Fibroblast of the aortic adventitia (primary cell): Measurements from ENCODE around the gene ACTR1B. TPM values are rescaled to one million over a fixed set of nuclear protein-coding genes. Genes with fewer than 3 reads are reported as not detected.

Experiments
- DNase-seq: peaks from one replicate; pipeline ENCODE4 v3.0.0-alpha.2; 2010; ENCODE audit warnings: low read depth
- H3K4me3 ChIP-seq: 2 replicates; pipeline ENCODE4 v1.5.1; 2011; ENCODE audit warnings: low read depth, mild to moderate bottlenecking, control low read depth, low read length, moderate library complexity
- total RNA-seq: library from RNA; depleted of rRNA; stranded (reverse); fragments of >200 nt; gene quantifications from 2 replicates; pipeline ENCODE4 v1.2.3, GENCODE V29; 2012; ENCODE audit warnings: low replicate concordance
- TF ChIP-seq, protein P1 (sequence below): IDR thresholded peaks from 2 replicates; pipeline ENCODE4 v1.5.1; 2011; ENCODE audit warnings: mild to moderate bottlenecking, low read length, control low read depth, inconsistent platforms; ENCODE audit not compliant: insufficient read depth

ACTR1B gene
- total RNA-seq, 1 donor, result 44.6 TPM

- TF ChIP-seq, protein P1, sequence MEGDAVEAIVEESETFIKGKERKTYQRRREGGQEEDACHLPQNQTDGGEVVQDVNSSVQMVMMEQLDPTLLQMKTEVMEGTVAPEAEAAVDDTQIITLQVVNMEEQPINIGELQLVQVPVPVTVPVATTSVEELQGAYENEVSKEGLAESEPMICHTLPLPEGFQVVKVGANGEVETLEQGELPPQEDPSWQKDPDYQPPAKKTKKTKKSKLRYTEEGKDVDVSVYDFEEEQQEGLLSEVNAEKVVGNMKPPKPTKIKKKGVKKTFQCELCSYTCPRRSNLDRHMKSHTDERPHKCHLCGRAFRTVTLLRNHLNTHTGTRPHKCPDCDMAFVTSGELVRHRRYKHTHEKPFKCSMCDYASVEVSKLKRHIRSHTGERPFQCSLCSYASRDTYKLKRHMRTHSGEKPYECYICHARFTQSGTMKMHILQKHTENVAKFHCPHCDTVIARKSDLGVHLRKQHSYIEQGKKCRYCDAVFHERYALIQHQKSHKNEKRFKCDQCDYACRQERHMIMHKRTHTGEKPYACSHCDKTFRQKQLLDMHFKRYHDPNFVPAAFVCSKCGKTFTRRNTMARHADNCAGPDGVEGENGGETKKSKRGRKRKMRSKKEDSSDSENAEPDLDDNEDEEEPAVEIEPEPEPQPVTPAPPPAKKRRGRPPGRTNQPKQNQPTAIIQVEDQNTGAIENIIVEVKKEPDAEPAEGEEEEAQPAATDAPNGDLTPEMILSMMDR, result no peak
- DNase-seq, result no peak
- no peak overlapping the region for H3K4me3 ChIP-seq
These were observed 4.4 kb downstream of the ACTR1B start for GRCh38 chr2:97659256-97660043.

DNA sequence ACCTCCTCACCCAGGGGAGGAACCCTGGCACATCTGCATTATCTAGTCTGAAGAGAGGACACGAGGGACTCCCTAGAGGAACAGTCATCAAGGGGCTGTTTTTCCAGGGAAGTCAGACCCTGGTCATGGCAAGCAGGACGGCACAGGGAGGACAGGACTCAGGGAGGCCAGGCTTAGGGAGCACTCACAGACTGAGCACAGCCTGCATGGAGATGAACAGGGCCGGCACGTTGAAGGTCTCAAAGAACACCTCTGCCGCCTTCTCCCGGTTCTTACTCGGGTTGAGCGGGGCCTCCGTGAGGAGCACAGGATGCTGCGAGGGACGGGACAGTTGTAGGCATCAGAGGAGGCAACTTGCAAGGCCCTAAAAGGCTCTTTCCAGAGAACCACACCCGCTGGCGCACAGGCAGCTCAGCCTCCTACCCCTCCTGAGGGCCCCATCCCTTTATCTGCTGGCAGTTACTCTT lies 5.1 kb downstream of the ACTR1B start:
- no peak overlapping the region for H3K4me3 ChIP-seq
- DNase-seq, result no peak
- TF ChIP-seq, protein P1, result no peak

GRCh38 chr2:97657986-97658690 lies 5.7 kb downstream of the ACTR1B start:
- DNase-seq, result no peak
- TF ChIP-seq, protein P1, result no peak
- no peak overlapping the region for H3K4me3 ChIP-seq

GRCh38 chr2:97656905-97657587 lies 6.8 kb downstream of the ACTR1B start:
- no peak overlapping the region for H3K4me3 ChIP-seq
- DNase-seq, result no peak
- TF ChIP-seq, protein P1, result no peak

- TF ChIP-seq, protein P1, result no peak
- DNase-seq, result no peak
- no peak overlapping the region for H3K4me3 ChIP-seq
These were observed 7.6 kb downstream of the ACTR1B start for GRCh38 chr2:97656129-97656755.

- DNase-seq, result no peak
- no peak overlapping the region for H3K4me3 ChIP-seq
- TF ChIP-seq, protein P1, result no peak
These were observed 9.1 kb downstream of the ACTR1B start for GRCh38 chr2:97654791-97655190.
